HG03439 (cell line): Measurements from ENCODE around the gene CREB5.

Experiments
- ATAC-seq: cut with Tn5 transposase; IDR thresholded peaks from one replicate; pipeline ENCODE4 v1.9.1; 2021; ENCODE audit warnings: mild to moderate bottlenecking, moderate library complexity; ENCODE audit not compliant: unreplicated experiment

The CREB5 gene

DNA sequence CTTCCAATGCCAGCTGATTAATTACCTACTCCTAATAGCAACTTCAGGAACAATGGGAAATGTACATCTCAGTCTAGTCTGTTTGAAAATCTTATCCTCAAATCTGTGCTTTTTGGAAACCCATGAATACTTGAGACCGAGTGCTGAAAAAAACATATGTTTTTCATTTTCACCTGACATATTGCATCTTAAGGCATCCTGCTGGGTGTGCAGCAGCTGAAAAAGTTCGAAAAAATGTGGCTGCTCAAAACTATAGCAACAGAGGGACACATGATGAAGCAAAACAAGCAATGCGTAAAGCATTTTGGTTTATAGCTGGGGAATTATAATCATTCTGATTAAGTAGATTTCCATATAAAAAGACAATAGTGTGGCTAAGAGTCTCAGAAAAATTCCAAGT is 218.0 kb downstream of the CREB5 start:
- no peak for ATAC-seq

DNA sequence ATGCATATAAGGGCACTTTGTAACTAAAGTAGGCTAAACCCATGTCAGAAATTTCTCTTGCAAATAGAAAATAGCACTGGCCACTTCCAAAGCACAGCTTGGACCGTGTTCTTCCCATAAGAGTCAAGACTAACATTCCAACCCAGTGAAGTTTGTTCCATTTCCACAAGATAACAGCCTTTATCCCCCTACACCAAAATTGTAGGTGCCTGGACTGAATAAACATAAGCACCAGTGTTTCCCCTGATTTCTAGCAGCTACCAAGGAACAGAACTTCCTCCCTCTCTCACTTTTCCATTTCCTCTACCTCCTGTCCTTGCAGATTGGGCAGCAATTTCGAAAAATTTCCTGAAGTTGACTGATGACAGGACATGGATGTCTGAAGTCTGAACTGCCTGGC is 219.7 kb downstream of the CREB5 start:
- ATAC-seq = no peak

DNA sequence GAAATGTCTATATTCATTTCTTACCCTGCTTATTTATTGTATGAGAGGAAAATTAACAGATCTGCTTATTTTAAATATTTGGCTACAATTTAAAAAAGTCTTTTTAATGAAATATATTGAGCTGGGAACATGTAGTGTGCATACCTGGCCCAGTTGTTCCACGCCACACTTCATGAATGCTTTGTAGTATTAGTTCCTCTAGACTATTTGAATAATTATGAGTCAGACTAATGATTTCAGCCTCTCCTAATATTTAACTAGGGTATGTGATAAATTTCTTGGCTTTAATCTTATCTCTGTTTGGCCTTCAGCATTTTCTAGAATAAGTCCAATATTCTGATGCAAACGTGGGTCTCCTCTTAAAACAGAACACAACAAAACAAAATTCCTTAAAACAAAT is 226.6 kb downstream of the CREB5 start:
- no peak for ATAC-seq

DNA sequence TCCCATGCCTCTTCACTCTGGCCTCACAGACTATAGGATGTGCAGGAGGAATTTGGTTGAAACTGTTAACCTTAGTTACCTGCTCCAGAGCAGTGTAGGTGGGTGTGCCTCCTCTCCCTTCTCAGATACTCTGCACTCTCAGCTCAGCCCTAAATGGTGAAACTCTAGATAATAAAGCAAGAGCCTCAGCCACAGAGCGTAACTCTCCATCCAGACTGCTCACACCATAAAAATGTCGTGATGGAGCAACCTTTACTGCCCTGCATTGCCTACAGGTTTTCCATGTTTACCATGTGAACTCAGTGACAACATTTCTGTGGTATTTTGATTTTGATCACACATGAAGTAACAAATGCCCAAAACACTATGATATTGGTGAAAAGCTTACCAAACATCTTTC is 227.7 kb downstream of the CREB5 start:
- ATAC-seq = no peak

DNA sequence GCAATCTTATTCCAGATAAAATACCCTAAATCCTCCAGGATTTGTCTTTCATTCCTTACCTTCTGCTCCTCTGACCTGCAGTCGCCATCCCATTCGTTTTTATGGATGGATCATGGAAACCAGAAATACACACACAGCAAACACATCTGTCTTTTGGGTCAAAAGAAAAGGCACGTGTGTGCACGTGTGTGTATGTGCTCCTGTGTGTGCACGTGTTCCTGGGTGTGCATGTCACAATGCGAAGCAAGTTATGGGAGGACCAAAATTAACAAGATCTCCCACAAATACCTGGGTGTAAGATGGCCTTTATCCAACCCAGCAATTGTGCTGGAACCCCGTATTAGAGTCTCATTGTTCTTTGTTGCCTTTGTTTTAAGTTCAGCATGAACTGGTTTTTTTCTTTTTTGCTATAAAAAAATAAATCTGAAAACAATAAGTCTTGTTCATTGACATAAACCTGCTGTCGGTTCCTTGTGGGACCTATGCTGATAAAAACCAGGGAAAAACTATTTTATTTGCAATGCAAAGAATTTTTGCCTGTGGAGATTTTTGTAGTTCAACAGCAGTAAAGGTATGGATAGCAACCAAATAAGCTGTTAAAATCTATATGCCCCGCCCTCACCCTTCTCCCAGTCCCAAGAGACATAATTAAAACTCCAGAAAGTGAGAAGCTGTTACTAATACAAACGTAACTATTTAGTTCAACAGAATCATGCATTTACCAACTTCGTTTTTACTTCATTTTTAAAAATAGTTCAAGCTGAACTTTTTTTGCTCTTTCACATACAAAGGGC is 229.6 kb downstream of the CREB5 start:
- no peak for ATAC-seq

DNA sequence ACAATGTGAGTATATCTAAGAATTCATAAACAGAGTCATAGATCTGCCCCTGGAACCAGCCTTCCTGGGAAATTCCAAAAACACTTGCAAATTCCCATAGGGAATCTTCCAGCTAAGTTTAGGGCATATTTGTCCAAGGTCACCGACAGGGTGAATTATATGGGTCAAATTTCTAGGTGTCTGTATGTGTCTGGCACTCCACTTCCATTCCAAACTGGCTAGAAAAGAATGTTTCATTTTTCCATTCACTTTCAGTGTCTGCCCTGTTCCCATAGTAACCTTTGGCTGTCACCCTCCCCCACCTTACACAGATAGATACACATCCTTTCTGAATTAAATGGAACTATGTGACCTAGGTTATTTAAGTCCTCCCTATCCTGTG is 230.9 kb downstream of the CREB5 start:
- ATAC-seq = no peak

DNA sequence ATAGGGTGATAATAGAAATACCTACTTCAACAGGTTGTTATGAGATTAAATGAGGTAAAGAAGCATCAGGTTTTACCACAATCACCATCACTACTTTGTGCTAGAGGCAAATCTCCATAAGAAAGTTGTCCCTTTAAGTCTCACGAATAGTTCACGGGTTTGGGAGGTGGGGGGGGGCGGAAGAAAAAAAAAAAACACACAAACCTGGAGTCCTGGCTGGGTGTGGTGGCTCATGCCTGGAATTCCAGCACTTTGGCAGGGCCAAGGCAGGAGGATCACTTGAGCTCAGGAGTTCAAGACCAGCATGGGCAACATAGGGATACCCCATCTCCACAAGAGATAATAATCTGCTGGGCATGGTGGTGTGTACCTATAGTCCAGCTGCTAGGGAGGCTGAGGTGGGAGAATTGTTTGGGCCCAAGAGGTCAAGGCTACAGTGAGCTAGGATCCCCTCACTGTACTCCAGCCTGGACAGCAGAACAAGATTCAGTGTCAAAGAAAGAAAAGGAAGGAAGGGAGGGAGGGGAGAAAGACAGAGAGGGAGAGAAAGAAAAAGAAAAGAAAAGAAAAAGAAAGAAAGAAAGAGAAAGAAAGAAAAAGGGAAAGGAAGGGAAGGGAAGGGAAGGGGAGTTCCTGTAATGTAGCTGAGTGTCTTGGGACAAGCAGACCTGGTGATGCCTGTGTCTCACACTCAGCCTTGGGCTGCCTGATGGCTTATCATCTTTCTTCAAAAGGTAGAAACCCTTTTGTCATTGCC is 231.4 kb downstream of the CREB5 start:
- ATAC-seq = no peak

DNA sequence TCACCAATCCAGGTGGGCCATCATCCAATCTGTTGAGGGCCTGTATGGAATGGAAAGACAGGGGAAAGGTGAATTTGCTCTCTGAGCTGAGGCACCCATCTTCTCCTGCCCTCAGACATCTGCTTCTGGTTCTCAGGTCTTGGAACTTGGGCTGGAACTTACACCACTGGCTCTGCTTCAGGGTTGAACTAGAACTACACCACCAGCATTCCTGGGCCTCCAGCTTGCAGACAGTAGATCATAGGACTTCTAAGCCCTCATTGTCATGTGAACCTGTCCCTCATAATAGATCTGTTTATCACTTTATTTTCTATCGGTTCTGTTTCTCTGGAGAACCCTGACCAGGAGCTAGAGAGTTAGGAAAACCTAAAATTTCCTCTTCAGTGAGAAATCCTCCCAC is 233.5 kb downstream of the CREB5 start:
- ATAC-seq = no peak

DNA sequence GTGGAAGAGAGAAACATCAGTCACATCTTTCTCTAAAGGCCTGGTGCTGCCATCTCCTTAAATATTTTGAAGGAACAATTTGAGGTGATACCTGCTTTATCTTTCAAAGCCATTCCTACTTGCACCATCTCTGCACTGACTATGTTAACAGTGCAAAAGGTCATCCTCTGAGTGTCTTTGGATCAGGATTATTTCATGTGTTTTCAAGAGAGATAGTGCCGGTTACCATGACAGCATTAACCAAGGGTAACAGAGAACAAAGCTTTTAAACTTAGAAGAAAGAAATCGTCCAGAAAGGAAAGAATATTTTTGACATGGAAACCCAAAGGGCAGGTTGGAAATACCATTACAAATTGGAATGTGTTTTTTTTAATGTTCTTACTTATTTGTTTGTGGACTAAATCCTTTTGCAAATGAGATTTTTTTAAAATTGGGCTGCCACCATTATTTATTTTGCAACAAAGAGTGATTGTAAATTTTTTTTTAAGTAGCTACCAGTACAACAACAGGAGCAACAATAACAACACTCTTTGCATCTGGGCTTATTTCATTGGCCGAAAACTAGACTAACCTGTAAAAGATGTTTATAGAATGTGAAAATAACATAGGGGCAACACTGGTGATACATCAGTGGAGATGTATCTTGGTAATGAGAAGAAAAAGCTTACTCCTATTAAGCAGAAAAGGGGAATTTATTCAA is 234.2 kb downstream of the CREB5 start:
- ATAC-seq = no peak

DNA sequence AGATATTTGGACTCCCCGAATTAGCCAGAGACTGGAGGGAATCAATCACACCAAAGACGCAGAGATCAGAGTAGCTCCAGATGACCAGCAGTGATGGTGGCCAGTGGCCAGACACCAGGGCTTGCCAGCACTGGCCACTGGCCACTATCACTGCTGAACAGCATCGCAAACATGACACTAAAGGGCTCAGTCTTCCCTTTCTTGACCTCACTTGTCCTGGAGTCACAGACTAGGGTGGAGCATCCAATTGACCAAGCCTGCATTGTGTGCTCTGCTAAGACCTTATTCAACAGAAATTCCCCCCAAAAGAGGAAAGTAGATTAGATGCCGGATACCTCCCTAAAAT is 234.7 kb downstream of the CREB5 start:
- no peak for ATAC-seq

DNA sequence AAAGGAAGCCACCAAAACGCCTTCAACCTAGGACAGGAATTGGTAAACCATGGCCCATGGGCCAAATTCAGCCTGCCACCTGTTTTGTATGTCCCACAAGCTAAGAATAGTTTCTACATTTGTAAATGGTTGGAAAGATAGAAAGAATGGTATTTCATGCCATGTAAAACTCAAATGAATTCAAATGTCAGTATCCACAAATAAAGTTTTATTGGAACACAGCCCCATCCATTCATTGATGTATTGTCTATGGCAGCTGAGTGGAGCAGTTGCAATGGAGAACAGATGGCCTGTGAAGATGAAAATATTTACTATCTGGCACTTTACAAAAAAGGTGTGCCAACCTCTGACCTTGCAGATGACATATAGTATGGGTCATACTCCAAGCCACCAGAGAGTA is 236.9 kb downstream of the CREB5 start:
- ATAC-seq = no peak

DNA sequence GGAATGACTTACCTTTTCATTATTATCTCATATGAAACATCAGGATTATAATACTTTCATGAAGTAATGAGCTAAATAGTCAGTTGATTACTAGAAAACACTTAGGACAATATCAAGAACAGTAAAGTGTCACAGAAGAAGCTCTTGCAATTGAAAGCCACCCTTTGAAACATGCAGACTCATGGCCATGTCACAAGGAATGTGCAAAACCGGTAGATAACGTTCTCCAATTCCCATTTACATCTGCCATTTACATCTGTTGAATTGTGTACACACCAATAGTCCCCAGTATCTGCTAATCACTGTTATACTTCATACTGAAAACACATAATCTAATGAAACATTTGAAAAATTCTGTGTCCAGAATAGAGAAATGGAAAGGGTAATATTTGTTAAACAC is 237.5 kb downstream of the CREB5 start:
- no peak for ATAC-seq

DNA sequence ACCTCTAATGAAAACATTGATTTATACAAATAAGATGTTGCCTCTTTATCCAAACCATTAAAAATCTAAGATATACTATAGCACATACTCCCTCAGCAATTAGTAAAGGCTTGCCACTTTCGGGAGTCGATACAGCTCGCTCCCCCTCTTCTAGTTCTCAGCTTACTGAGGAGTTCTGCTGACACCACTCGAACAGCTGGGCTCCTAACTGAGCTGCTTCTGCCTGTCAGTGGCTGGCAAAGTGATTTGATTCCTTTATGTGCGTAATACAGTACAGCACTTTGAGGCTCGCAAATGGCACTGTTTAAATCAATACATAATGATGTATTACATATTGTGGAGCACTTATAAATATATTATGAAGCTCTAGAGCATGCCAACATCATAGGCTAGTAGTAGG is 241.8 kb downstream of the CREB5 start:
- ATAC-seq = no peak

DNA sequence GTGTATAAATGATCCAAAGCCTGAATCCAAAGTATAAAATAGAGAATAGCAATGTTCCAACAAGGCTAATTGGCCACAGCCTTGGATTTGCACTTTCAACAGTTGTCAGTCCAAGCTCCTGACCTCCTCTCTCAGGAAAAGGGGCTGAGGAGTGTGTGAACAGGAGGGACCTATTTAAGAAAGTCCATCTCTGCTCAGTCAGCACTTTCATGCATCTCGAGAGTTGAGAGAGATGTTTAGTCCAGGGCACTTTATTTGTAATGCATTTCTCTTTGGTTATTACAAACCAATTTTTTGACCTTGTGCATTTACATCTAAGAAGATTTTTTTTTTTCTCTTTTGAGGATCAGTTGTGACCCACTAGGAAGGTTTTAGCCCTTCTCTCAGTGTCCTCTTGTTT is 244.2 kb downstream of the CREB5 start:
- ATAC-seq = no peak

DNA sequence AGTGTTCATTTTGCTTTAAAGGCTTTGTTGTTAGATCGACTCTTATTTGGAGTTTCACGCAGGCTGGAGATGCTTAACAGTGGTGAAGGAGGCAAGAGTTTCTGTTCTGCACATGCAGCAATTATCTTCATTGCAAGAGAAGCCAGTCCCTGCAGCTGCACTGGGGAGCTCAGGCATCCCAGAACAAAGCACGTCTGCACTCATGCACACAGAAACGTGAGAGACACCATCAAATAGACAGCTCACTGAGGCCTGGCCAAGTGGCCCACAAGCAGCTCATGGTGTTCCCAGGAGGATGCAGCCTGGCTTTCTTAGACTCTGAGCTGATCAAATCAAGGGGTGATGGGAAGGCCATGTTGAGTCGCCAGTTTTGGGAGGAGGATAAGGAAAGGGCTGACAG is 246.1 kb downstream of the CREB5 start:
- no peak for ATAC-seq

DNA sequence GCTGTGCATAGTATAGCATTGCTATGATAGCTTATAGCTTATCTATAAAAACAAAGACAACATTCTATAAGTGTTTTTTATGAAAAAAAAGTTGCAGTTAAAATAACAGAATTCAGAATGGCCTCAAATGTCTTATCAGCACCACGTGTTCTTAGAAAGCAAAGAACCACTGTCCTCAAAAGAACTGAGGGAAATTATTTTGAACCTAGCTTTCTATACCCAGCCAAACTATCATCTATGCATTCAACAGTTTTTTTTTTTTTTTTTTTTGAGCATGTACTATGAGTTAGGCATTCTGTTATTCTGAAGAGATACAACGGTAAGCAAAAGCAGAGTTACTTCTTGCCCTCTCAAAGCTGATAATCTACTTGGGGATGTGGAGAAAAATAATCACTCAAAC is 247.8 kb downstream of the CREB5 start:
- ATAC-seq = no peak

DNA sequence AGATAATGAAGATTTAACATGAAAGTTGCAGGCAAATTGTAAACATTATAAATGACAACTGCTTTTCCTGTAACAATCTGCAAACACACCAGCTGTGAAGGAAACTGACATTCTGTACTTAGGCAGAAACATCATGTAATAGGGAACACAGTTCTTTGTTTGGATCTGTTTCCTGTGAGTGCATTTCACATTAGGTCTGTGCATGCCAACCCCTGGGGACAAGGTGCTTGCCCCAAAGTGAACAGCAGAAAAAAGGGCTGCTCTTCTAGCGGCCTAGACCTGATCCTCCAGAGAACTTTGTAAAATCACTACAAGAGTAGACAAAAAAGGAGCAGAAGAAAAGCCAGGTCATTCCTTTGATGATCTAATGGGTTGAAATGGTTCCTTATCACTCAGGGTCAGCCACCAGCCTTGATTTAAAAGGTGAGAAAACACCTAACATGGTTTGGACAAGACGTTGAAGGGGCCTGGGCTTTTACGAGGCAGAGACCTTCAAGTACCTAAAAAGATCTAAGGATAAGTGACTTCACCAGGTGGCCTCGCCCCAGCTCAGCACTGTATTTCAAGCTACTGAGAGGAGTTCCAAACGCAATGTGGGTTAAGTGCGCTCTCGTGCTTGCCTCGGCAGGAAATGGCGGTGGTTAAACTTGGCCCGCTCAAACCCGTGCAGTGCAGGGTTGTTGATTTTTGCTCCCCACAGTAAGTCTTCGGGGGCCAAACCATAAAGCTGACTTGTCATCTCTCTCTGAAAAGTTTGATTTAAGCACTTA is 249.7 kb downstream of the CREB5 start:
- no peak for ATAC-seq

DNA sequence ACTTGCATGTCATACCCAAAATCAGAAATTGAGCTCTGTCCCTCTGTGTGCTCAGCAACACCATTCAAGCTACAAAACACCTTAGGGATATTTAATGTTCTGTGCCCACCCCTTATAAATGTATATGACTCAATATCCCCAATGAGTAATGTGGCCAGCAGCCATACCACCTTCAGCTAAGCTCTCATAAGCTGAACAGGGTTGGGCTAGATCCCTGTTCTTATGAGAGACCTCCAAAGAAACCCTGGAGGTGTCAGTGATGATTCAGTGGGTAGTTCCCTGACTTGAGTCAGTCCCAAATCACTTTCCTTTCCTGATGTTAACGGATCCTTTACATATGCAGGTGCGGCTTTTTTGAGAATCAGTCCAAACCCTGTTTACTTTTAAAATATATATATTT is 253.8 kb downstream of the CREB5 start:
- ATAC-seq = no peak

DNA sequence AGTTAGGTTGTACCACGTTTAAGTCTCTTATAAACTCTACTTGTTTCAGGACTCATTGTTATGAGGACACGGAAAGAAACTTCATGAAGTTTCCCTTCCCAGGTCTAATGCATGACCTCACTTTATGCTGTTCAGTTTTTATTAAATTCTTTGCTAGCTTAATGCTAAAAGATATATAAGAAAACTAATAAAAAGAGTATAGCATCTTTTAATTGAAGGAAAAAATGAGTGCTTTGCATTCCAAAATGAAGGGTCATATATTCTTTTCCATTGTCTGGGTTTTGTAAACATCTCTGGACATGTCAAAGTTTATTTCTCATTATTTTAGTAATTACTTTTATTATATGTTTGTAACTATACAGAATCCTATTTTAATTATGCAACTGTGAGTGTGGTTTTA is 255.8 kb downstream of the CREB5 start:
- ATAC-seq = no peak

DNA sequence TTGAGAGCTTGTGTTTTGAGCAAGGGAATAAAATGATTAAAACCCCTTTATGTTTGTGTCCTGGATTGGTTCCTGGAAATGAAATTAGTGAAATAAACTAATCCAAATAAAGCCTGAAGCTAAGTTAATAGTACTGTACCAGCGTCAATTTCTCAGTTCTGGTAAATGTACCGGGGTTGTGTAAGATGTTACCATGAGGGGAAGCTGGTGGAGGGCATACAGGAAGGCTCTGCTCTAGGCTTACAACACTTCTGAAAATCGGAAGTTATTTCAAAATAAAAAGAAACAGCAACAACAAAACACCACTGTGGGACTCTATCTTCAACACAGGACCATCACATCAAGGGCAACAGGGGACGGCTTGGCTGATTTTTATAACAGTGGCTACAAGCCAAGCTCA is 257.0 kb downstream of the CREB5 start:
- ATAC-seq = no peak

DNA sequence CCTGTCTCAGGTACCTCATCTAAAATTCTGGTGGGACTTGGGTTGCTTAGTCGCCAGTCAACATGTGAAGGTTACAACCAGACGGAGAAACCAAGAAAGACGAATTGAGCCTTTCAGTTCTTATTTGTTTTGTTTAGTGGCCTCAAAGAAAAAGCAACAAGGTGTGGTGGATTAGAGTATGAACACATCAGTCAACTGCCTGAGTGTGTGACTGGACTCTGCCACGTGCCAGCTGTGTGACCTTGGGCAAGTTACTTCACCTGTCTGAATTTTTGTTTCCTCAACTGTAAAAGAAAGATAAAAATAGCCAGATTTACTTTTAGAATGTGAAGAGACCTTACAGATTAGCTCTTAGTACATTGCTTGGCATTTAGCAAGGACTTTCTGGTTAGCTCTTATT is 259.2 kb downstream of the CREB5 start:
- ATAC-seq = no peak
